ENCODE results near the gene HMCN1.
"Not testable (repeated sequence)": the region's sequence is repeated elsewhere in the genome, so short reads cannot be mapped to it uniquely, and the experiment has no call there.

Gene HMCN1

DNA sequence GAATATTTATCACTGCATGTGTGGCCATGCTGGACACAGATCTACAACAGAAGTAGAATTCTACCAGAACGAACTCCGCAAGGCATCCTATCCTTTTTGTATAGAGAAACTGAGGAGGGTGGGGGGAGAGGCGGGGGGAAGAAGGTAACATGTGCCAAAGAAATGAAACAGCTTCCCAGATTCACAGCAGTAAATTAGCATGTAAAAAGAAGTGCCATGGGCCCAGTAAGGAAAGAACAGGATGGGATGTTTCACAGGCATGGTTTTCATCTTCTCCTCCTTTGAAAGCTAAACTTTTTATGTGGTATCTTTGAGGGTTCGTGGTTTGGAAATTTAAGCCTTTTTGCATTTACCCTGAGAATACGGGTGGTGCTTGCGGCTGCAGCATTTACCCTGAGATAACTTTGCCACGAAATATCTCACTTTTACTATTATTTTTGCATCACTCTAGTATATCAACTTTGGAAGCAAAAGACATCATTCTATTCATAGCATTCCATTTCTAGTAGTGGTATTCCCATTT is 471.9 kb downstream of the HMCN1 start:
- DNase-seq (ENCODE audit: low spot score): no peak
- TF ChIP-seq, protein P1, sequence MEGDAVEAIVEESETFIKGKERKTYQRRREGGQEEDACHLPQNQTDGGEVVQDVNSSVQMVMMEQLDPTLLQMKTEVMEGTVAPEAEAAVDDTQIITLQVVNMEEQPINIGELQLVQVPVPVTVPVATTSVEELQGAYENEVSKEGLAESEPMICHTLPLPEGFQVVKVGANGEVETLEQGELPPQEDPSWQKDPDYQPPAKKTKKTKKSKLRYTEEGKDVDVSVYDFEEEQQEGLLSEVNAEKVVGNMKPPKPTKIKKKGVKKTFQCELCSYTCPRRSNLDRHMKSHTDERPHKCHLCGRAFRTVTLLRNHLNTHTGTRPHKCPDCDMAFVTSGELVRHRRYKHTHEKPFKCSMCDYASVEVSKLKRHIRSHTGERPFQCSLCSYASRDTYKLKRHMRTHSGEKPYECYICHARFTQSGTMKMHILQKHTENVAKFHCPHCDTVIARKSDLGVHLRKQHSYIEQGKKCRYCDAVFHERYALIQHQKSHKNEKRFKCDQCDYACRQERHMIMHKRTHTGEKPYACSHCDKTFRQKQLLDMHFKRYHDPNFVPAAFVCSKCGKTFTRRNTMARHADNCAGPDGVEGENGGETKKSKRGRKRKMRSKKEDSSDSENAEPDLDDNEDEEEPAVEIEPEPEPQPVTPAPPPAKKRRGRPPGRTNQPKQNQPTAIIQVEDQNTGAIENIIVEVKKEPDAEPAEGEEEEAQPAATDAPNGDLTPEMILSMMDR (IDR thresholded peaks at IDR 0.05; ENCODE audit: extremely low read depth, insufficient read depth, missing control alignments): no peak
- in situ Hi-C loops (cut with MboI; ENCODE audit: low pct_unique_long_range_greater_than_20kb, low sequenced_read_pairs, unreplicated experiment): no loop called here

DNA sequence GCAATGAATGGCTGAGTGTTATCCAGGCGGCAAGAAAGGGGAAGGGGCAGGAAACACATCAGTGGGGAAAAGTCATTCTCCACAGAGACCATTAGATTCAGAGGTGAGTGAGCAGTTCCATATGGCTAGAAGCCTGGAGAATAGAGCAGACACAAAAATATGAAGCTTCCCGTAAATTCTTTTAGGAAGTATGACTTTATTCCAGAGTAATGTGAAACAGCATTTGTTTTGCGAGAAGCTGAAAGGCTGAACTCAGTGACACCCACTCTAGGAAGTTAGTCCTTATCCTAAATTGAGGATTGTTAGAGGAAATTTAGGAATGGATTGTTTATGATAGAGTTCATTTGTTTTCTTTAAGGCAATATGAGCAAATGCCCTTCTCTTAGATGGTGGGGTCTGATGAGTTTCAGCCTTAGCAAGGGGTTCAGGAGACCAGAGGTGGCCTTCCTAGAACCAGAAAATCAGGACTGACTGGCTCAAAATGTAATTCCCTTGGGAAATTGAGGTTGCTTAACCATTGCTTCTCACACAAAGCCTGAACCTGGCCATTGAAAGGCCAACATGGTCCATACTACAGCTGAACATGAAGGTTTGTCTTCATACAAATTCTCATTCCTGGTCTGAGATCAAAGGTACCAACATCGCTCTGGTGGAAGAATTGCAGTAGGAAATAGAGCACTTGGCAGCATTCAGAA is 473.3 kb downstream of the HMCN1 start:
- in situ Hi-C loops (cut with MboI; ENCODE audit: low pct_unique_long_range_greater_than_20kb, low sequenced_read_pairs, unreplicated experiment): no loop called here
- no peak for DNase-seq (ENCODE audit: low spot score)
- TF ChIP-seq, protein P1 (IDR thresholded peaks at IDR 0.05; ENCODE audit: extremely low read depth, insufficient read depth, missing control alignments): no peak

DNA sequence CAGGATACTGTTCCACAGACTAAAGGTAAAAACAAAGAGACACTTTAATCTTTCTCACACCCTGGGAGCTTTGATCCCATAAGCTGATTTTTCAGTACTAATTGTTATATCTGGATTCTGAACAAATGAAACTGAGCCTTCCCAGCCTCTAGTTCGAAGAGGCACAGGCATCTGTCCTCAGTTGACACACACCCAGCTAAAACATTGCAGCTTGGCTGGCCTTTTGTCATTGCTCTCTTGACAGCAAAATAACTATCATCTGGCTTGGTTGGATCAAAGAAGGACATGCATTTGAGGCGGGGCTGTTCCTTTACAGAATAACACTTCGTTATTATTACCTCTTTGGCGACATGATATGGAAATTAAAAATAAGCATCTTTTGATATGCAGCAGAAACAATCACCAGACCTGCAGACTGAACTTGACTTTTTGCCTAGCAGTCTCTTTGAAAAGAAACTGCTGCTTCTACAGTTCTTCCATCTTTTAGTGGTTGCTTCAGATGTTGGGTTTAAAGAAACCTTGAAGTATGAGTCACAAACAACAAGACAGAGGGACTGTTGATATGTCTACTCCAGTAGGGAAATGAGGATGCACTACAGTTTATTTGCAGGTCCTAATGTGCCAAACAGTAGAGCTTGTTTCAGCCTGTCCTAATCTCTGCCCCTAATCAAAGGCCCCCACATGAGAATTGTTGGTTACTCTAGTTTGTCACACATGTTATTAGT is 474.4 kb downstream of the HMCN1 start:
- TF ChIP-seq, protein P1 (IDR thresholded peaks at IDR 0.05; ENCODE audit: extremely low read depth, insufficient read depth, missing control alignments): no peak
- no peak for DNase-seq (ENCODE audit: low spot score)
- in situ Hi-C loops (cut with MboI; ENCODE audit: low pct_unique_long_range_greater_than_20kb, low sequenced_read_pairs, unreplicated experiment): no loop called here

DNA sequence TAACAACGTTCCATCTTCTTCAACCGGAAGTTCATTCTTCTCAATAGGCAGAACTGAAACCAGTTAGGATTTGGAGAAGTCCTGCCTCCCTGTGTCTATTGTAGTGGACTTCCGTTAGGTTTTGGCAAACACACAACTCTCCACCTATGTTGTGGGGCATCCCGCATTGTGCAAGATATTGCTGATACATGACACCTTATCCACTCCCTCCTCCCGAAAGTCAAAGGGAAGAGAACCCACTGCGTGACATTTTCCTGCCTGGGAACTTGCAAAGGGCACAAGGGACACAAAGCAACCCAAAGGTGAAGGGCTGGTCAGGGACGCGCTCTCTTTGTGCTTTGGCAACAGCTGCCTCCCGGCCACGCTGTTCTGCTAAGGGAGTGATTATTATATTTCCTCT is 476.1 kb downstream of the HMCN1 start:
- DNase-seq (ENCODE audit: low spot score): no peak
- in situ Hi-C loops (cut with MboI; ENCODE audit: low pct_unique_long_range_greater_than_20kb, low sequenced_read_pairs, unreplicated experiment): no loop called here
- TF ChIP-seq, protein P1 (IDR thresholded peaks at IDR 0.05; ENCODE audit: extremely low read depth, insufficient read depth, missing control alignments): no peak

DNA sequence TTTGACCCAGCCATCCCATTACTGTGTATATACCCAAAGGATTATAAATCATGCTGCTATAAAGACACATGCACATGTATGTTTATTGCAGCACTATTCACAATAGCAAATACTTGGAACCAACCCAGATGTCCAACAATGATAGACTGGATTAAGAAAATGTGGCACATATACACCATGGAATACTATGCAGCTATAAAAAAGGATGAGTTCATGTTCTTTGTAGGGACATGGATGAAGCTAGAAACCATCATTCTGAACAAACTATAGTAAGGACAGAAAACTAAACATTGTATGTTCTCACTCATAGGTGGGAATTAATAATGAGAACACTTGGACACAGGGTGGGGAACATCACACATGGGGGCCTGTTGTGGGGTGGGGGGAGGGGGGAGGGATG is 477.4 kb downstream of the HMCN1 start:
- in situ Hi-C loops (cut with MboI; ENCODE audit: low pct_unique_long_range_greater_than_20kb, low sequenced_read_pairs, unreplicated experiment); DNase-seq (ENCODE audit: low spot score): not testable (repeated sequence)

DNA sequence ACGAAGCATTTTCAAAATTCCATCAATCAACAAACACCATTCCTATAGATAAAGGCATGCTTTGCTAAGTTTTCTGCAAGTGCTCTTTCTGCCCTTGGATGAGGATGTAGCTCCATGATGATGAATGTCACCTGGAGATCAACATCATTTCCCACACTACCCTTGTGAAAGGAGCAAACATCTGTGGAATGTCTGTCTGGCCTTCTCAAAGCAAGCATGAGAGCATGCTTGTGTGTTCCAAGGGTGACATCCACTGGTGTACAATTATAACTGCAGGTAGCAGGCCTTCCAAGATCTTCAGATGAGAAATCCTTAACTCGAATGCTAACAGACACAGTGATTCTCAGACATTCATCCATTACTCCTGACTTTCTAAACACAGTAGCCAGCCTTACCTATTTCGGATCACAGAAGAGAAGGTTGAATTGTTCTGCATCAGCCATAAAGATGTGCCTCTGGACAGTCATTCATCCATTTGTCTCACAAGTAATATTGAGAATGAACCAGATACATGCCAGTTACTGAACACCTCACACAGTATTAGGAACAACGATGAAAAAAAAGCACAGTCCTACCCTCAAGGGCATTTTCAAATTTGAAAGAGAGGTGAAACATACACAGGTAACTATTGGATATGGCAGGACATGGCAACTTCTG is 478.5 kb downstream of the HMCN1 start:
- DNase-seq (ENCODE audit: low spot score): peak; percentile 61
- TF ChIP-seq, protein P1 (IDR thresholded peaks at IDR 0.05; ENCODE audit: extremely low read depth, insufficient read depth, missing control alignments): peak; percentile 81
- in situ Hi-C loops (cut with MboI; ENCODE audit: low pct_unique_long_range_greater_than_20kb, low sequenced_read_pairs, unreplicated experiment): no loop called here

DNA sequence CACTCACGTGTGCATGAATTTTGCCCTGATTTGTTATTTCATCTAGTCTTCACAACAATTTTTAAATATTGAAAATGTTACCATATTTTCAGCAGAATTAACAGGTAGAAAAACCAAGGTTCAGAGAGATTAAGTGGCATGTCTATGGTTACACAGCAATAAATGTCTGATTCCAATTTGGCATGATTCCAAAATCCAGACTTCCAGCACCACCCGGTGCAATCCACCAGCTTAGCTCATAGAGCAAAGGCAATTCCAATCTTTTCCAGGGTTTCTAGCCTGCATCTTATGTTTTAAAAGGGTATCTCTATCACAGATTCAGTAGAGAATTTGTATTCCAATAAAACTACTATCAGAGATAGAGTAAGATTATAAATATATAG is 479.0 kb downstream of the HMCN1 start:
- in situ Hi-C loops (cut with MboI; ENCODE audit: low pct_unique_long_range_greater_than_20kb, low sequenced_read_pairs, unreplicated experiment): no loop called here
- DNase-seq (ENCODE audit: low spot score): no peak
- TF ChIP-seq, protein P1 (IDR thresholded peaks at IDR 0.05; ENCODE audit: extremely low read depth, insufficient read depth, missing control alignments): no peak

Measured in GM13977 (cell line).